GM19455 (cell line): ENCODE results near the gene HDAC8.

Experiments
- ATAC-seq: cut with Tn5 transposase; IDR thresholded peaks from one replicate; pipeline ENCODE4 v1.9.1; 2021; ENCODE audit not compliant: unreplicated experiment

Gene HDAC8

GRCh38 chrX:72297953-72298730, 274.5 kb downstream of the HDAC8 start:
- no peak for ATAC-seq

- ATAC-seq, result no peak
Measured at GRCh38 chrX:72296991-72297390, 275.7 kb downstream of the HDAC8 start.

- ATAC-seq, result no peak
Measured at GRCh38 chrX:72295745-72296144, 276.9 kb downstream of the HDAC8 start.

DNA sequence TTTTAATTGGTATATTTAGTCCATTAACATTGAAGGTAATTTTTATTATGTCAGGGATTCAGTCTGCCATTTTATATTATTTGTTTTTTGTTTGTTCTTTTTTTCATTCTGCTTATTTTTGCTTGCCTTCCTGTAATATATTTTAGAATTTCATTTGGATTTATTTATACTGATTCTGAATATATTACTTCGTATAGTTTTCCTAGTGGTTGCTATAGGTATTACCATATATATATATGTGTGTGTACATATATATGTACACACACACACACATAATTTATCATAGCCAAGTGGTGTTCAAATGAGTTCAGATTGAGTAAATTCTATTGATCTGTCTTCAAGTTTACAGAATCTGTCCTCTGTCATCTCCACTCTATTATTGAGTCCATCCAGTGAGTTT, 278.1 kb downstream of the HDAC8 start:
- no peak for ATAC-seq

GRCh38 chrX:72282302-72282701, 290.3 kb downstream of the HDAC8 start:
- no peak for ATAC-seq

DNA sequence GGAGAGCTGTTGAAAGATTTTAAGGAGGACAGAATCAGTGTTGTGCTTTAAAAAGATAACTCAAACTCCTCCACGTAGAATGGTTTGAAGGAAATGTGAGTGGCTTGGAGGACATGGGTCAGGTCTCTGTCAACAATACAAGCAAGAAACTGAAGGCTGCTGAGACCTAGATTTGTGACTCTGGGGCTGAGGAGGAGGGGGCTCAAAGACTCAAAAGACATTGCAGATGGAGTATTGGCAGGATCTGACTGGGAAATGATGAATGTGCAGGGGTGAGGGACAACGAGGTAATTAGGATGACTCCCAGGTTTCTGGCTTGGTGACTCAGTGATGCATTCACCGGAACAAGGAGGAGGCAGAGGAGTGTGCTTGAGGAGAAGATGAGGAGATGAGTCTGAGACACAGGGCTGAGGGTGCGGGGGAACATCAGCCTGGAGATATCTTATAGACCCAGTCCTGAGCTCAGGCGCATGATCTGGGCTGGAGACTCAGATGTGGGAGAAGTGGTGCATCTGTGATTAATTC, 292.3 kb downstream of the HDAC8 start:
- ATAC-seq, result no peak
